Upper lobe of left lung (tissue), 4 donors: ENCODE measurements around the gene C22orf23.

Experiments used
- POLR2A ChIP-seq, 4 donors: fragments of 450-650 bp; IDR thresholded peaks; one replicate each; pipeline ENCODE4 v1.5.1; 2016 to 2017; ENCODE audit warnings: antibody characterized with exemption in 4 of 4, mild to moderate bottlenecking in 2 of 4
- TF ChIP-seq, protein P1 (sequence below), 6 experiments: fragments of 450-650 bp in 4 of 6; fragments of 200-600 bp in 2 of 6; sonication (generic) in 2 of 6; IDR thresholded peaks; one replicate each; pipeline ENCODE4 v1.5.1; 2016 to 2019; ENCODE audit warnings: antibody characterized with exemption in 6 of 6

- TF ChIP-seq POLR2A (IDR thresholded peaks at IDR 0.05): no peak
- TF ChIP-seq, protein P1, sequence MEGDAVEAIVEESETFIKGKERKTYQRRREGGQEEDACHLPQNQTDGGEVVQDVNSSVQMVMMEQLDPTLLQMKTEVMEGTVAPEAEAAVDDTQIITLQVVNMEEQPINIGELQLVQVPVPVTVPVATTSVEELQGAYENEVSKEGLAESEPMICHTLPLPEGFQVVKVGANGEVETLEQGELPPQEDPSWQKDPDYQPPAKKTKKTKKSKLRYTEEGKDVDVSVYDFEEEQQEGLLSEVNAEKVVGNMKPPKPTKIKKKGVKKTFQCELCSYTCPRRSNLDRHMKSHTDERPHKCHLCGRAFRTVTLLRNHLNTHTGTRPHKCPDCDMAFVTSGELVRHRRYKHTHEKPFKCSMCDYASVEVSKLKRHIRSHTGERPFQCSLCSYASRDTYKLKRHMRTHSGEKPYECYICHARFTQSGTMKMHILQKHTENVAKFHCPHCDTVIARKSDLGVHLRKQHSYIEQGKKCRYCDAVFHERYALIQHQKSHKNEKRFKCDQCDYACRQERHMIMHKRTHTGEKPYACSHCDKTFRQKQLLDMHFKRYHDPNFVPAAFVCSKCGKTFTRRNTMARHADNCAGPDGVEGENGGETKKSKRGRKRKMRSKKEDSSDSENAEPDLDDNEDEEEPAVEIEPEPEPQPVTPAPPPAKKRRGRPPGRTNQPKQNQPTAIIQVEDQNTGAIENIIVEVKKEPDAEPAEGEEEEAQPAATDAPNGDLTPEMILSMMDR (IDR thresholded peaks at IDR 0.05): no peak
These were observed 29.8 kb upstream of the C22orf23 start for GRCh38 chr22:37982938-37983859.
